Small intestine (tissue), 7 donors: Measurements from ENCODE around the gene FAM219A. TPM values are rescaled to one million over a fixed set of nuclear protein-coding genes. Genes with fewer than 3 reads are reported as not detected.
A peak's percentile ranks its signal among the peaks of the same experiment; 100 is the strongest.
"Not testable (repeated sequence)": the region's sequence is repeated elsewhere in the genome, so short reads cannot be mapped to it uniquely, and the experiment has no call there.

ENCODE experiments used
- DNase-seq, 2 donors: peaks; one replicate each; pipeline versions ENCODE4 v3.0.0 to v3.0.0-alpha.2; 2013
- FAIRE-seq: peaks from 2 replicates; lab custom pipeline; 2012; peaks lifted over from hg19 to GRCh38; lab: Jason Lieb, UNC
- H3K27ac ChIP-seq, 3 donors: one replicate each; pipeline ENCODE4 v1.5.1; 2013; ENCODE audit warnings: low read length in 2 of 3, mild to moderate bottlenecking in 2 of 3, control low read depth in 1 of 3, inconsistent platforms in 1 of 3, low read depth in 1 of 3, moderate library complexity in 1 of 3
- H3K27me3 ChIP-seq, 3 donors: one replicate each; pipeline ENCODE4 v1.6.1; 2013; ENCODE audit warnings: low read length in 3 of 3, inconsistent platforms in 1 of 3; ENCODE audit not compliant: control insufficient read depth in 3 of 3, insufficient read depth in 3 of 3
- H3K36me3 ChIP-seq, 3 donors: one replicate each; pipeline ENCODE4 v1.6.1; 2013; ENCODE audit warnings: low read length in 3 of 3, inconsistent platforms in 1 of 3, low read depth in 1 of 3, mild to moderate bottlenecking in 1 of 3, moderate library complexity in 1 of 3; ENCODE audit not compliant: control insufficient read depth in 3 of 3, insufficient read depth in 2 of 3
- H3K4me1 ChIP-seq, 3 donors: one replicate each; pipeline ENCODE4 v1.6.1; 2013; ENCODE audit warnings: low read length in 2 of 3, inconsistent platforms in 1 of 3, low read depth in 1 of 3, mild to moderate bottlenecking in 1 of 3, moderate library complexity in 1 of 3; ENCODE audit not compliant: control insufficient read depth in 3 of 3, insufficient read depth in 2 of 3
- H3K4me3 ChIP-seq, 3 donors: one replicate each; pipeline ENCODE4 v1.5.1; 2013; ENCODE audit warnings: low read length in 3 of 3, control low read depth in 1 of 3, inconsistent platforms in 1 of 3, low read depth in 1 of 3, mild to moderate bottlenecking in 1 of 3, moderate library complexity in 1 of 3
- H3K9me3 ChIP-seq, 2 donors: one replicate each; pipeline ENCODE4 v1.6.1; 2013; ENCODE audit warnings: low read depth in 1 of 2, low read length in 1 of 2; ENCODE audit not compliant: control insufficient read depth in 2 of 2, insufficient read depth in 1 of 2
- WGBS, 3 donors: extraction: QIAGEN DNeasy Blood & Tissue Kit; methylation state at CpG; one replicate each; pipeline ENCODE4 v1.1.7; 2013; 5-methylcytosine and 5-hydroxymethylcytosine counted together
- polyA plus RNA-seq, 4 donors: library from polyadenylated mRNA; stranded (reverse) in 3 of 4; unstranded in 1 of 4; fragments of 200-250 nt in 3 of 4; fragments of 120-200 nt in 1 of 4; gene quantifications; one replicate each; pipeline versions ENCODE4 v1.2.1 to v1.2.3, GENCODE V29; 2013
- donor health status: healthy with polysubstance abuse.
- donor health status: control.
- donor health status: control.
- donor health status: Bipolar disorder and iron deficiency.
- donor health status: healthy.

The FAM219A gene
- polyA plus RNA-seq, 4 donors, result 2.7 to 9.0 (median 4.5) TPM

DNA sequence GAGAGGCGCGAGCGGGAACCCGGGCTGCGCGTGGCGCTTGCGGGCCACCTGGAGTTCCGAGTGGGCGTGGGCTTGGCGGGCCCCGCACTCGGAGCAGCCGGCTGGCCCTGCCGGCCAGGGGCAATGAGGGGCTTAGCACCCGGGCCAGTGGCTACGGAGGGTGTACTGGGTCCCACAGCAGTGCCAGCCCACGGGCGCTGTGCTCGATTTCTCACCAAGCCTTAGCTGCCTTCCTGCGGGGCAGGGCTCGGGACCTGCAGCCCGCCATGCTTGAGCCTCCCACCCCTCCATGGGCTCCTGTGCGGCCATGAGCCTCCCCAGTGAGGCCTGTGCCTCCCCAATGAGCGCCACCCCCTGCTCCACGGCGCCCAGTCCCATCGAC is 20.5 kb downstream of the FAM219A start:
- H3K4me3 ChIP-seq, DNase-seq, H3K9me3 ChIP-seq, H3K4me1 ChIP-seq, H3K36me3 ChIP-seq, H3K27ac ChIP-seq, FAIRE-seq, H3K27me3 ChIP-seq: not testable (repeated sequence)
- WGBS, 3 donors, result 94 to 96% (median 96%) methylated on average over 24 to 28 of the region's 28 CpGs

DNA sequence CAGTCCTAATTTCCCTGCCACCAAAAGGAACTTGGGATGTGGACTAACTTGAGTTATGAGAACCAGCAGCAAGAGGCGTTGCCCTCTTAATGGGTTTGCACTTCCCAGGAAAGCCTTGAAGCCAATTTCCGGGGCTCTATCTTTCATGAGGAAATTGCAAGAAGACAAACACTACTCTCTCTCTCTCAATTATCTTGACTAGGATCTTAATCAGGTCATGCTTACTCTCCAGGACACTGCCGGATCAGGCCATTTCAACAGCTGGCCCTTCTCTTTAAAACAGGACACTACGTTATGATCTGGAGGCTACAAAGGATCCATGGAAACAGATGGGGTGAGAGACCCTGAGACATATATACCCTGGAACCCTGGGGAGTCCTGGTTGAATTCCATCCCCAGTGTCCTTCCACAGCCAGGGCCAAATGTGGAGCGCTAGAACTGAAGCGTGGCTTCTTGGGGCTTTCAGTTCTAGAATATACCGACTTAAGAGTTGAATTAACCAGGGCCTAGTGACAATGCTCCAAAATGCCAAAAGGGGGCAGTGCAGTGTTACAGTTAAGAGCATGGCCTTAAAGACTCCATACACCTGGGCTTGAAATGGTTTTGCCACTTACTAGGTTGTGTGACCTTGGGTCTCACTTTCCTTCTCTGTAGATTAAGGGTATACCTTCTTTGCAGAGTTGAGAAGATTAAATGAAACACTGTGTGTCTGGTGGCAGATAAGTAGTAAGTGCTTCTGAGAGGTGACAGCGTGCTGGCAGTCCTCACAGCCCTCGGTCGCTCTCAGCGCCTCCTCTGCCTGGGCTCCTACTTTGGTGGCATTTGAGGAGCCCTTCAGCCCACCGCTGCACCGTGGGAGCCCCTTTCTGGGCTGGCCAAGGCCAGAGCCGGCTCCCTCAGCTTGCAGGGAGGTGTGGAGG is 21.1 kb downstream of the FAM219A start:
- H3K9me3 ChIP-seq, result no peaks in the 10 kb centered on the region
- DNase-seq (peak; percentile 76 to 79), FAIRE-seq (no peak)
- H3K27ac ChIP-seq, result no peak overlapping the region
- H3K36me3 ChIP-seq, result no peaks in the 10 kb centered on the region
- H3K4me1 ChIP-seq, result peaks cover 0 to 5% (median 0%) of the 10 kb centered on the region in 3 donors
- no peak overlapping the region for H3K4me3 ChIP-seq
- H3K27me3 ChIP-seq, result no peaks in the 10 kb centered on the region
- WGBS, 3 donors, result 70 to 76% (median 74%) methylated on average over 11 to 14 of the region's 14 CpGs

DNA sequence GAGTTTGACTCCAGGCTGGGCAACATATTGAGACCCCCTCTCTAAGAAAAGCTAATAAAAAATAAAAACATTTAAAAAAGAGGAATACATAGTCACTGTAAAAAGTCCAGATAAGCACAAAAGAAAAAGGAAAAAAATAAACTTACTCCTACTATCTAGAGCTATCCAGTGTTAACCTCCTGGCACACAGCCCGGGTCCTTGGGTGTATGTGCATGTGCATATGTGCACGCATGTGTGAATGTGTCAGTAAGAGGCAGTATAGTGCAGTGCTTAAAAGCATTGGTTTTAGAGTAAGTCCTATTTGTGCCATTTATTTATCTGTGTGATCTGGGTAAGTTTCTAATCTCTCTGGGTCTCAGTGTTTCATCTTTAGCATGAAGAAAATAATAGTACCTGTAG is 26.7 kb downstream of the FAM219A start:
- no peak overlapping the region for H3K27ac ChIP-seq
- no peak overlapping the region for H3K4me3 ChIP-seq
- DNase-seq (no peak), FAIRE-seq (no peak)
- no peaks in the 10 kb centered on the region for H3K36me3 ChIP-seq
- no peaks in the 10 kb centered on the region for H3K9me3 ChIP-seq
- H3K4me1 ChIP-seq, result no peaks in the 10 kb centered on the region
- no peaks in the 10 kb centered on the region for H3K27me3 ChIP-seq
- WGBS, 3 donors, result 77 to 96% (median 81%) methylated on average over 2 of the region's 2 CpGs

GRCh38 chr9:34430843-34431437 is 27.4 kb downstream of the FAM219A start:
- no peak for FAIRE-seq
- H3K4me3 ChIP-seq, result no peak overlapping the region
- peak; percentile 25 to 70 for DNase-seq
- no peaks in the 10 kb centered on the region for H3K27me3 ChIP-seq
- H3K9me3 ChIP-seq, result no peaks in the 10 kb centered on the region
- no peak overlapping the region for H3K27ac ChIP-seq
- 16 to 34% (median 31%) methylated on average over 4 of the region's 4 CpGs for WGBS, 3 donors
- no peaks in the 10 kb centered on the region for H3K4me1 ChIP-seq
- no peaks in the 10 kb centered on the region for H3K36me3 ChIP-seq

- FAIRE-seq (no peak), DNase-seq (no peak)
- 72 to 81% (median 74%) methylated on average over 2 of the region's 2 CpGs for WGBS, 3 donors
- Histone ChIP-seq H3K36me3 (no peaks in the 10 kb centered on the region), H3K4me3 (no peak overlapping the region), H3K27ac (no peak overlapping the region), H3K9me3 (no peaks in the 10 kb centered on the region), H3K4me1 (no peaks in the 10 kb centered on the region), H3K27me3 (no peaks in the 10 kb centered on the region)
Measured at GRCh38 chr9:34428325-34428958, 29.9 kb downstream of the FAM219A start.

DNA sequence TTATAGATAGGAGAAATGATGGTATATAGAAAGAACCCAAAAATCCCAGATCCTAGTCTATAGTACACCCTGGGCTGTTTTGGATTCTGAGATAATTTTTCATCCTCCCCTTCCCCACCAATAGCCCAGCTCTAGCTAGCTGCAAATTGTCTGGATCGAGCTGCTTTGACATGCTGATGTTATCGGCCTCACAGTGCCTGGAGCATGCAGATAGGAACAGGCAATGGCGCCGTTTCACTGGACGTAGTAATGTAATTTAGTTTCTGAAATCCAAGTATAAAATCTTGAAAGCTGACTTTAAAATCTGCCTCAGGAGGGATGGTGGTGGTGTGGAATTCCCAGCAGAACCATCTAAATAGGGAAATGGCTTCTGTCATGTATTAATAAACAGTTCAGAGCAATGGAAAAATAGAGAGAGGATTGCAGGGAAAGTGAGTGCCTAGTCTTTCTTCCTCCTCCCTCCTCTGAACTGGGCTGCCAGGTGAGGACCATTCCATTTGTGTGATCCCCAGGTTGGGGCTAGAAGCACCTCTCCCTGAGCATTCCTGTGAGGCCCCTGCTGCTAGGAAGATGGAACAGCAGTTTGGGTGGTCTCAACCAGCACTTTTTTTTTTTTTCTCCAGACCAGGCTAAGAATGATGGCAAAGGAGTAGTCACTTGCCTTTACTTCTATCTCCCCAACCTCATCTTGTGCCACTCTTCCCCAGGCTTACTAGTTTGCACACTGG is 31.9 kb downstream of the FAM219A start:
- no peaks in the 10 kb centered on the region for H3K9me3 ChIP-seq
- H3K27me3 ChIP-seq, result no peaks in the 10 kb centered on the region
- H3K4me1 ChIP-seq, result no peaks in the 10 kb centered on the region
- 86 to 92% (median 87%) methylated on average over 5 of the region's 5 CpGs for WGBS, 3 donors
- no peak overlapping the region for H3K4me3 ChIP-seq
- FAIRE-seq (no peak), DNase-seq (no peak)
- no peak overlapping the region for H3K27ac ChIP-seq
- no peaks in the 10 kb centered on the region for H3K36me3 ChIP-seq

- Histone ChIP-seq H3K9me3 (no peaks in the 10 kb centered on the region), H3K4me3 (no peak overlapping the region), H3K27me3 (no peaks in the 10 kb centered on the region), H3K36me3 (no peaks in the 10 kb centered on the region), H3K4me1 (no peaks in the 10 kb centered on the region), H3K27ac (no peak overlapping the region)
- FAIRE-seq (no peak), DNase-seq (no peak)
- WGBS, 3 donors, result 73 to 97% (median 88%) methylated on average over 4 of the region's 4 CpGs
Measured at GRCh38 chr9:34419716-34420504, 38.5 kb downstream of the FAM219A start.
